Activated CD4-positive, alpha-beta T cell treated with anti-CD3 and anti-CD28 coated beads, Interleukin-2, amount 50 U/mL, for 24 hours (primary cell): Measurements from ENCODE around the gene ACACA.
"Not testable (repeated sequence)": the region's sequence is repeated elsewhere in the genome, so short reads cannot be mapped to it uniquely, and the experiment has no call there.

Experiments used
- DNase-seq, 2 donors: peaks; one replicate each; pipeline ENCODE4 v3.0.0-alpha.2; 2020; ENCODE audit warnings: low read depth in 1 of 2, low spot score in 1 of 2

The ACACA gene

GRCh38 chr17:37081287-37081686, 325.3 kb downstream of the ACACA start:
- DNase-seq: no peak

- no peak for DNase-seq
Measured at GRCh38 chr17:37079735-37080134, 326.9 kb downstream of the ACACA start.

GRCh38 chr17:37079065-37079708, 327.4 kb downstream of the ACACA start:
- DNase-seq: no peak

- not testable (repeated sequence) for DNase-seq
Measured at GRCh38 chr17:37073464-37073863, 333.2 kb downstream of the ACACA start.

- no peak for DNase-seq
Measured at GRCh38 chr17:37069087-37069486, 337.5 kb downstream of the ACACA start.

- no peak for DNase-seq
Measured at GRCh38 chr17:37068266-37068665, 338.4 kb downstream of the ACACA start.

- DNase-seq: no peak
Measured at GRCh38 chr17:37067555-37068111, 339.0 kb downstream of the ACACA start.

- DNase-seq: no peak
Measured at GRCh38 chr17:37066322-37067255, 340.0 kb downstream of the ACACA start.

GRCh38 chr17:37065486-37066321, 340.9 kb downstream of the ACACA start:
- DNase-seq: no peak

- no peak for DNase-seq
Measured at GRCh38 chr17:37064956-37065355, 341.7 kb downstream of the ACACA start.

- DNase-seq: no peak
Measured at GRCh38 chr17:37064206-37064605, 342.4 kb downstream of the ACACA start.

GRCh38 chr17:37062021-37062420, 344.6 kb downstream of the ACACA start:
- DNase-seq: no peak

- no peak for DNase-seq
Measured at GRCh38 chr17:37060928-37061327, 345.7 kb downstream of the ACACA start.

GRCh38 chr17:37060094-37060493, 346.5 kb downstream of the ACACA start:
- no peak for DNase-seq

GRCh38 chr17:37059493-37059892, 347.1 kb downstream of the ACACA start:
- DNase-seq: no peak

- DNase-seq: no peak
Measured at GRCh38 chr17:37056622-37057021, 350.0 kb downstream of the ACACA start.

GRCh38 chr17:37054894-37055293, 351.7 kb downstream of the ACACA start:
- no peak for DNase-seq

GRCh38 chr17:37052450-37052849, 354.2 kb downstream of the ACACA start:
- no peak for DNase-seq

GRCh38 chr17:37051833-37052232, 354.8 kb downstream of the ACACA start:
- DNase-seq: no peak

GRCh38 chr17:37051381-37051780, 355.3 kb downstream of the ACACA start:
- no peak for DNase-seq

GRCh38 chr17:37050920-37051319, 355.7 kb downstream of the ACACA start:
- no peak for DNase-seq
